ENCODE results near the gene HS6ST2. TPM values are rescaled to one million over a fixed set of nuclear protein-coding genes. Genes with fewer than 3 reads are reported as not detected.

HS6ST2 gene
- total and polyA plus RNA-seq, 12 donors = 0.13 to 1.2 (median 0.26) TPM; not detected in 3

GRCh38 chrX:132636080-132636479 lies 322.3 kb downstream of the HS6ST2 start:
- intact Hi-C loops (cut with DNase I) = loop anchor here in 4 of 10 donors (10.0 kb wide), 3 partner anchors 541 to 791 kb away; no protein-coding TSS in a partner anchor
- H3K27ac ChIP-seq = no peak overlapping the region
- H3K4me1 ChIP-seq = no peaks in the 10 kb centered on the region
- H3K4me3 ChIP-seq = no peak overlapping the region
- no peaks in the 10 kb centered on the region for H3K36me3 ChIP-seq
- peaks cover 0 to 72% (median 0%) of the 10 kb centered on the region in 7 donors for H3K27me3 ChIP-seq
- H3K9me3 ChIP-seq = no peaks in the 10 kb centered on the region
- DNase-seq = no peak
- 68% methylated on average over 3 of the region's 3 CpGs for whole genome bisulfite sequencing, 2 donors
- TF ChIP-seq, protein P1, sequence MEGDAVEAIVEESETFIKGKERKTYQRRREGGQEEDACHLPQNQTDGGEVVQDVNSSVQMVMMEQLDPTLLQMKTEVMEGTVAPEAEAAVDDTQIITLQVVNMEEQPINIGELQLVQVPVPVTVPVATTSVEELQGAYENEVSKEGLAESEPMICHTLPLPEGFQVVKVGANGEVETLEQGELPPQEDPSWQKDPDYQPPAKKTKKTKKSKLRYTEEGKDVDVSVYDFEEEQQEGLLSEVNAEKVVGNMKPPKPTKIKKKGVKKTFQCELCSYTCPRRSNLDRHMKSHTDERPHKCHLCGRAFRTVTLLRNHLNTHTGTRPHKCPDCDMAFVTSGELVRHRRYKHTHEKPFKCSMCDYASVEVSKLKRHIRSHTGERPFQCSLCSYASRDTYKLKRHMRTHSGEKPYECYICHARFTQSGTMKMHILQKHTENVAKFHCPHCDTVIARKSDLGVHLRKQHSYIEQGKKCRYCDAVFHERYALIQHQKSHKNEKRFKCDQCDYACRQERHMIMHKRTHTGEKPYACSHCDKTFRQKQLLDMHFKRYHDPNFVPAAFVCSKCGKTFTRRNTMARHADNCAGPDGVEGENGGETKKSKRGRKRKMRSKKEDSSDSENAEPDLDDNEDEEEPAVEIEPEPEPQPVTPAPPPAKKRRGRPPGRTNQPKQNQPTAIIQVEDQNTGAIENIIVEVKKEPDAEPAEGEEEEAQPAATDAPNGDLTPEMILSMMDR (IDR thresholded peaks at IDR 0.05) = peak in 2 of 9 donors; percentile 17 to 26
- ATAC-seq = no peak

GRCh38 chrX:132634521-132634920 lies 323.9 kb downstream of the HS6ST2 start:
- H3K4me1 ChIP-seq = no peaks in the 10 kb centered on the region
- TF ChIP-seq, protein P1 (IDR thresholded peaks at IDR 0.05) = no peak
- ATAC-seq (no peak), DNase-seq (no peak)
- no peaks in the 10 kb centered on the region for H3K36me3 ChIP-seq
- no peak overlapping the region for H3K27ac ChIP-seq
- H3K27me3 ChIP-seq = peaks cover 0 to 74% (median 0%) of the 10 kb centered on the region in 7 donors
- intact Hi-C loops (cut with DNase I) = loop anchor here in 7 of 10 donors (5.0 to 10.0 kb wide), 6 partner anchors 540 to 792 kb away; no protein-coding TSS in a partner anchor
- H3K9me3 ChIP-seq = no peaks in the 10 kb centered on the region
- H3K4me3 ChIP-seq = no peak overlapping the region
- 12 to 64% methylated on average over 1 of the region's 1 CpG for WGBS, 2 donors

DNA sequence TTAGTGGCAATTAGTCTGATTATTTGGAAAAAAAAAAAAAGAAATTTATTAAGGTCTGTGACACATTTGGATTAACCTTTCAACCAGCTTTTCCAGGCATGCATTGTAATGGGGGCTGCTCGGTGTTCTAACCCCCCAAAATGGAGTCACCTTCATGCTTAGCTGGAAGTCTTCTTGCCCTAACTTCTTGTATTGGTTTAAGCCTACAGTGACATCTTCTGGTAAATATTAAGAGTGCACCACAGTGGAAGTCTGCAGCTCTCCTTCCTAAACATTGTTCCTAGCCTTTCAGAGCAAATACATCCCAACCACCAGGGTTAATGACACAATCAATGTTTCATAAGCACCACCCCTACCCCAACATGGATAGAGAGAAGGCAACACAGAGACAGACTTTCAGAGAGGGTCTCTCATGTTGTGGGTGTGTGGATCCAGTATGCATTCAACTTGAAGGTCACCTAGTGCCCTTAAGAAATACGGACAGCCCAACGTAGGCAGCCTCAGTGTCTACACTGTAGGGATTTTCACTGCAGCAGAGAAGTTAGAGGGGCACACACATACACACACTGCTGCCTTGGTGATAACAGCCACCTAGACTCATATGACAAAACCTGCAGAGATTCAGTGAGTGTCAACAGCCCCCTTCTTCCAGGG lies 326.7 kb downstream of the HS6ST2 start:
- H3K36me3 ChIP-seq = no peaks in the 10 kb centered on the region
- TF ChIP-seq, protein P1 (IDR thresholded peaks at IDR 0.05) = peak in 7 of 9 donors; percentile 41 to 58 (median 54)
- ATAC-seq = peak in 1 of 8 donors; percentile 60
- peaks cover 0 to 69% (median 0%) of the 10 kb centered on the region in 7 donors for H3K27me3 ChIP-seq
- DNase-seq = no peak
- no peak overlapping the region for H3K27ac ChIP-seq
- H3K4me1 ChIP-seq = no peaks in the 10 kb centered on the region
- H3K9me3 ChIP-seq = no peaks in the 10 kb centered on the region
- H3K4me3 ChIP-seq = no peak overlapping the region
- 45 to 49% methylated on average over 3 of the region's 3 CpGs for WGBS, 2 donors
- intact Hi-C loops (cut with DNase I) = loop anchor here in 7 of 10 donors (5.0 to 10.0 kb wide), 6 partner anchors 537 to 789 kb away; no protein-coding TSS in a partner anchor

DNA sequence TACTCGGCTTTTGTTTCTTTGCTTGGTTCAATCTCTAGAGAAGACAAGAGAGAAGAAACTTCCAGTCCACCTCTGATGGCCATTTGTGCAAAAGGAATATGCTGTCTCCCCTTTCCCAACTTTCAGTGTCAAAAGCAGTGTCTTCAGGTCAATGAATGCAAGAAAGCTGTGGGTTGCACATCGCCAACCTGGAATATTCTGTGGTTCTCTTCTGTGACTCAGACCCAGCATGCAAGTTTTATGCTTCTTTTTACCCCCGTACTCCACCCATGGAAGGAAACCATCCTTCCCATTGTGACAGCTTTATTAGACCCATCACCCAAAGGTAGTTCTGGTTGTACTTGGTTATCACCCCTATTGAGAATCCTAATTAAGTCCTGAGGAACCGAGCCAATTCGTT lies 334.0 kb downstream of the HS6ST2 start:
- no peaks in the 10 kb centered on the region for H3K9me3 ChIP-seq
- DNase-seq (no peak), ATAC-seq (no peak)
- H3K27me3 ChIP-seq = peaks cover 0 to 56% (median 0%) of the 10 kb centered on the region in 7 donors
- TF ChIP-seq, protein P1 (IDR thresholded peaks at IDR 0.05) = no peak
- no peak overlapping the region for H3K27ac ChIP-seq
- 86 to 95% methylated on average over 5 of the region's 5 CpGs for WGBS, 2 donors
- H3K4me1 ChIP-seq = no peaks in the 10 kb centered on the region
- intact Hi-C loops (cut with DNase I) = no loop called here
- H3K4me3 ChIP-seq = no peak overlapping the region
- H3K36me3 ChIP-seq = no peaks in the 10 kb centered on the region
